PC-9 (cell line): Measurements from ENCODE around the gene TMEM88. TPM values are rescaled to one million over a fixed set of nuclear protein-coding genes. Genes with fewer than 3 reads are reported as not detected.

Source experiments
- BruUV-seq: library from RNA; stranded (reverse); fragments of 400-500 nt; replicated peaks from 2 replicates; lab custom pipeline; 2021; lab: Mats Ljungman, UMichigan
- CTCF ChIA-PET: fragments of 300-600 bp; sonication (Branson Sonifier 250); formaldehyde crosslinking; loops from one replicate; lab custom pipeline; 2022; ENCODE audit warnings: antibody characterized with exemption; lab: Charles Lee
- POLR2A ChIA-PET: fragments of 300-600 bp; sonication (Branson Sonifier 250); formaldehyde crosslinking; loops from one replicate; lab custom pipeline; 2022; ENCODE audit warnings: antibody characterized with exemption; ENCODE audit not compliant: unreplicated experiment; lab: Charles Lee
- DNase-seq, 2 experiments: peaks; one replicate each; pipeline versions ENCODE4 v3.0.0 to v3.0.0-alpha.2; 2015 to 2022; ENCODE audit warnings: mixed read lengths in 1 of 2
- H2AFZ ChIP-seq: fragments of 200-600 bp; sonication (generic); 2 replicates; pipeline ENCODE4 v1.8.1; 2017; ENCODE audit warnings: antibody characterized with exemption
- H3F3A ChIP-seq: fragments of 200-600 bp; sonication (generic); 2 replicates; pipeline ENCODE4 v1.8.1; 2017; ENCODE audit warnings: antibody characterized with exemption, mild to moderate bottlenecking, low read depth; ENCODE audit not compliant: insufficient read depth
- H3K27ac ChIP-seq: fragments of 200-600 bp; sonication (generic); 2 replicates; pipeline ENCODE4 v1.6.1; 2016; ENCODE audit warnings: mixed run types
- H3K27me3 ChIP-seq: fragments of 200-600 bp; sonication (generic); 2 replicates; pipeline ENCODE4 v1.6.1; 2016; ENCODE audit warnings: low read depth, mixed run types; ENCODE audit not compliant: insufficient read depth
- H3K36me3 ChIP-seq: fragments of 200-600 bp; sonication (generic); 2 replicates; pipeline ENCODE4 v1.6.1; 2016; ENCODE audit warnings: low read depth, mixed run types
- H3K4me1 ChIP-seq: fragments of 200-600 bp; sonication (generic); replicated peaks from 2 replicates; pipeline ENCODE4 v1.6.1; 2016; ENCODE audit warnings: mixed run types; ENCODE audit not compliant: insufficient read depth
- H3K4me2 ChIP-seq: fragments of 200-600 bp; sonication (generic); 2 replicates; pipeline ENCODE4 v1.6.1; 2017; ENCODE audit warnings: mixed run types
- H3K4me3 ChIP-seq: fragments of 200-600 bp; sonication (generic); 2 replicates; pipeline ENCODE4 v1.6.1; 2016; ENCODE audit warnings: mixed run types
- H3K79me2 ChIP-seq: fragments of 200-600 bp; sonication (generic); 2 replicates; pipeline ENCODE4 v1.6.1; 2017; ENCODE audit warnings: low read depth, mixed run types
- H3K9me2 ChIP-seq: fragments of 200-600 bp; sonication (generic); 2 replicates; pipeline ENCODE4 v1.8.1; 2017; ENCODE audit warnings: mild to moderate bottlenecking; ENCODE audit not compliant: insufficient read depth
- H3K9me3 ChIP-seq: fragments of 200-600 bp; sonication (generic); 2 replicates; pipeline ENCODE4 v1.8.1; 2016; ENCODE audit warnings: low read depth; ENCODE audit not compliant: insufficient read depth
- H4K20me1 ChIP-seq: fragments of 200-600 bp; sonication (generic); 2 replicates; pipeline ENCODE4 v1.8.1; 2017; ENCODE audit not compliant: insufficient read depth
- EZH2 ChIP-seq: fragments of 200-600 bp; sonication (generic); IDR thresholded peaks from 2 replicates; pipeline ENCODE4 v1.8.0; 2017; ENCODE audit warnings: antibody characterized with exemption, low read depth
- intact Hi-C: fragments of 100-400 bp; cut with micrococcal nuclease; formaldehyde crosslinking; loops from one replicate; pipeline ENCODE4 v1.10.0; 2022; ENCODE audit not compliant: unreplicated experiment
- total RNA-seq: library from RNA; stranded (reverse); gene quantifications from 2 replicates; pipeline ENCODE4 v1.2.3, GENCODE V29; 2021
- TF ChIP-seq, protein P1 (sequence below): fragments of 200-600 bp; sonication (generic); conservative IDR thresholded peaks from 2 replicates; pipeline ENCODE4 v1.6.1; 2017; ENCODE audit warnings: mixed run types, antibody characterized with exemption, mild to moderate bottlenecking, moderate library complexity

TMEM88 gene
- total RNA-seq, 1 experiment from 2014 or later = 3.1 TPM

DNA sequence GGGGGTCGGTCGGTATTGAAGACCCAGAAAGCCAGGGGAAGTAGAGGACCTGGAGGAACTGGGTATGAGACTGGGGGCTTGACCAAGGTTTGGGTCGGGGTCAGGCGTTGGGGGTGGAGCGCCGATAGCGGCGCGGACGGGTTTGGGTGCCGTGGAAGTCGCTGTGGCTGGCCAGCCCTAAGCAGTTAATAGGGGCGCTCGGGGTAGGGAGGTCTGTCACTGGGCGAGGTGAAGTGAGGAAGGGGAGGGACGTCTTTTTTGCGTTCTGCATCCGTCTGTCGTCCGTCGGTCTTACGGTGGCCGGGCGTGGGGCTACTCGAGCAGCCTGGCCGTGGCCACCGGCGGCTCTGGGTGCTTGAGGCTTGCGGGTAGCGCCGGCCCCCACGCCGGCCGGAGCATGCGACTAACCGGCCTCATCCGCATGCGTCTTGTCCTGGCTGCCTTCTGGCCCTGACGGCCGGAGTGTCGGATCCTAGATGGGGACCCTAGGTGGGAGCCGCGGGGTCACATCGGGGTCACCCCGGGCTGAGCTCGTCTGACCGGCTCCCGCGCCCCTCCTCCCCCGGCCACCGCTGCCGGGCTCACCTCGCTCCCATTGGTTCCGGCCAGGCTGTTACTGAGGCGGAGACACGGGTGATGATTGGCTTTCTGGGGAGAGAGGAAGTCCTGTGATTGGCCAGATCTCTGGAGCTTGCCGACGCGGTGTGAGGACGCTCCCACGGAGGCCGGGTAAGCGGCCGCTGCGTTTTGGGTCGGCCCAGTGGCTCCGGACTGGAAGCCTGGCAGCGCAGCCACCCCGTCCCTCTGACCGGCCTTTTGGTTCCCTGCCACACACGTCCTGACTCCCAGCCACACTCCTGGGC, 10.3 kb upstream of the TMEM88 start:
- H3F3A ChIP-seq = peaks cover 35% of the 10 kb centered on the region; the same call in 1 of the 2 replicates
- intact Hi-C loops = loop anchor here (1.0 to 5.0 kb wide), 5 partner anchors 8 to 582 kb away; partner anchors contain the start of genes CLDN7 and NAA38
- peak overlapping the region; percentile 97 for H3K4me2 ChIP-seq
- 0 out of 2 replicates have a peak overlapping the region, but pooled peaks have one; percentile 55 for H2AFZ ChIP-seq
- peak overlapping the region; percentile 93 for H3K4me3 ChIP-seq
- peak overlapping the region; percentile 92 for H3K27ac ChIP-seq
- CTCF ChIA-PET = interaction anchor here (0.5 to 1.1 kb wide), 3 partner anchors 12 to 78 kb away, joined by 3 to 7 read pairs (median 3); partner anchors contain the start of gene NAA38
- peak; percentile 78 to 93 for DNase-seq
- no peaks in the 10 kb centered on the region for H3K36me3 ChIP-seq
- TF ChIP-seq, protein P1, sequence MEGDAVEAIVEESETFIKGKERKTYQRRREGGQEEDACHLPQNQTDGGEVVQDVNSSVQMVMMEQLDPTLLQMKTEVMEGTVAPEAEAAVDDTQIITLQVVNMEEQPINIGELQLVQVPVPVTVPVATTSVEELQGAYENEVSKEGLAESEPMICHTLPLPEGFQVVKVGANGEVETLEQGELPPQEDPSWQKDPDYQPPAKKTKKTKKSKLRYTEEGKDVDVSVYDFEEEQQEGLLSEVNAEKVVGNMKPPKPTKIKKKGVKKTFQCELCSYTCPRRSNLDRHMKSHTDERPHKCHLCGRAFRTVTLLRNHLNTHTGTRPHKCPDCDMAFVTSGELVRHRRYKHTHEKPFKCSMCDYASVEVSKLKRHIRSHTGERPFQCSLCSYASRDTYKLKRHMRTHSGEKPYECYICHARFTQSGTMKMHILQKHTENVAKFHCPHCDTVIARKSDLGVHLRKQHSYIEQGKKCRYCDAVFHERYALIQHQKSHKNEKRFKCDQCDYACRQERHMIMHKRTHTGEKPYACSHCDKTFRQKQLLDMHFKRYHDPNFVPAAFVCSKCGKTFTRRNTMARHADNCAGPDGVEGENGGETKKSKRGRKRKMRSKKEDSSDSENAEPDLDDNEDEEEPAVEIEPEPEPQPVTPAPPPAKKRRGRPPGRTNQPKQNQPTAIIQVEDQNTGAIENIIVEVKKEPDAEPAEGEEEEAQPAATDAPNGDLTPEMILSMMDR = no peak
- TF ChIP-seq EZH2 = no peak
- POLR2A ChIA-PET = interaction anchor here (0.9 kb wide), 1 partner anchor 9 kb away, joined by 4 read pairs; no protein-coding TSS in a partner anchor
- H3K9me3 ChIP-seq = no peaks in the 10 kb centered on the region
- H4K20me1 ChIP-seq = peaks cover 10% of the 10 kb centered on the region
- H3K4me1 ChIP-seq = peaks cover 10% of the 10 kb centered on the region
- peaks cover 23% of the 10 kb centered on the region for H3K79me2 ChIP-seq
- no peaks in the 10 kb centered on the region for H3K27me3 ChIP-seq
- TSS peak; percentile 25 for BruUV-seq
- H3K9me2 ChIP-seq = no peaks in the 10 kb centered on the region

DNA sequence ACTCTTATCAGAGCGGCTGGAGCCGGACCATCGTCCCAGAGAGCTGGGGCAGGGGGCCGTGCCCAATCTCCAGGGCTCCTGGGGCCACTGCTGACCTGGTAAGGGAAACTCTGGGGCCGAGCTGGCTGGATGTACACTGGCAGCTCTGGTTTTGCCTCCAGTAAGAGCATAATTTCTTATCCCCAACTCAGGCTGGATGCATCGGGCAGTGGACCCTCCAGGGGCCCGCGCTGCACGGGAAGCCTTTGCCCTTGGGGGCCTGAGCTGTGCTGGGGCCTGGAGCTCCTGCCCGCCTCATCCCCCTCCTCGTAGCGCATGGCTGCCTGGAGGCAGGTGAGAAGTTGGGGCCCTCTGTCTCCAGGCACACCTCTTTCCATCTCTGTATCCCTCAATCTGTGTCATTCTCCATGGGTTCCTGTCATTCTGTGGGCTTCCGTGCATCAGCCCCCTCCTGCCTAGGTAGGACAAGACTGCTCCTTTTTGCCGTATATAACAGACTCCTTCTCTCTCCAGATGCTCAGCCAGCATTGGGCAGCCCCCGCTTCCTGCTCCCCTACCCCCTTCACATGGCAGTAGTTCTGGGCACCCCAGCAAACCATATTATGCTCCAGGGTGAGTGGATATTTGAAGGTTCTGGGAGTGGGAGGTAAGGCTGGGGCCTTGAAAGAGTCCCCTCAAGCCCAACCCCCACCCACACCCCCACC, 9.4 kb upstream of the TMEM88 start:
- intact Hi-C loops = no loop called here
- H2AFZ ChIP-seq = no peak overlapping the region
- no peak for TF ChIP-seq EZH2
- TF ChIP-seq, protein P1 = no peak
- H3K36me3 ChIP-seq = no peaks in the 10 kb centered on the region
- peaks cover 10% of the 10 kb centered on the region for H3K4me1 ChIP-seq
- no peak for DNase-seq
- peaks cover 29% of the 10 kb centered on the region; the same call in 1 of the 2 replicates for H3F3A ChIP-seq
- CTCF ChIA-PET = interaction anchor here (0.8 to 1.1 kb wide), 2 partner anchors 11 to 12 kb away, joined by 3 to 7 read pairs; partner anchors contain the start of gene NAA38
- peaks cover 23% of the 10 kb centered on the region for H3K79me2 ChIP-seq
- H4K20me1 ChIP-seq = peaks cover 10% of the 10 kb centered on the region
- H3K4me2 ChIP-seq = peak overlapping the region; percentile 97
- POLR2A ChIA-PET = no interaction called here
- no peaks in the 10 kb centered on the region for H3K27me3 ChIP-seq
- BruUV-seq = no TSS peak
- H3K9me3 ChIP-seq = no peaks in the 10 kb centered on the region
- no peak overlapping the region for H3K27ac ChIP-seq
- H3K9me2 ChIP-seq = no peaks in the 10 kb centered on the region
- H3K4me3 ChIP-seq = peak overlapping the region; percentile 93

DNA sequence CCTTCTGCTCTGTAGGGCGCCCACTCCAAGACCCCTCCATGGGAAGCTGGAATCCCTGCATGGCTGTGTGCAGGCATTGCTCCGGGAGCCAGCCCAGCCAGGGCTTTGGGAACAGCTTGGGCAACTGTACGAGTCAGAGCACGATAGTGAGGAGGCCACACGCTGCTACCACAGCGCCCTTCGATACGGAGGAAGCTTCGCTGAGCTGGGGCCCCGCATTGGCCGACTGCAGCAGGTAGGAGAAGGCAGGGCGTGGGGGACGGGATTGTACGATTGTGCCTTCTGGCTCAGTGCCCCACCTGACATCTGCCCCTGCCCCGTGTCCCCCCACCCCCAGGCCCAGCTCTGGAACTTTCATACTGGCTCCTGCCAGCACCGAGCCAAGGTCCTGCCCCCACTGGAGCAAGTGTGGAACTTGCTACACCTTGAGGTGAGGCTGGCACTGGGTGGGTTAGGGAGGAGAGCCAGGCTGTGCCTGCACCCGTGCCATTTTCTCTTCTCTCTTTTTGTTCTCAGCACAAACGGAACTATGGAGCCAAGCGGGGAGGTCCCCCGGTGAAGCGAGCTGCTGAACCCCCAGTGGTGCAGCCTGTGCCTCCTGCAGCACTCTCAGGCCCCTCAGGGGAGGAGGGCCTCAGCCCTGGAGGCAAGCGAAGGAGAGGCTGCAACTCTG, 8.7 kb upstream of the TMEM88 start:
- no peak for DNase-seq
- H3K4me1 ChIP-seq = peaks cover 8% of the 10 kb centered on the region
- H3K9me3 ChIP-seq = no peaks in the 10 kb centered on the region
- CTCF ChIA-PET = no interaction called here
- peaks cover 23% of the 10 kb centered on the region for H3K79me2 ChIP-seq
- POLR2A ChIA-PET = no interaction called here
- no peaks in the 10 kb centered on the region for H3K36me3 ChIP-seq
- H4K20me1 ChIP-seq = peaks cover 10% of the 10 kb centered on the region
- no peak overlapping the region for H2AFZ ChIP-seq
- H3K27me3 ChIP-seq = no peaks in the 10 kb centered on the region
- peaks cover 22% of the 10 kb centered on the region; the same call in 1 of the 2 replicates for H3F3A ChIP-seq
- BruUV-seq = no TSS peak
- no peak for TF ChIP-seq EZH2
- TF ChIP-seq, protein P1 = no peak
- no peak overlapping the region for H3K4me3 ChIP-seq
- intact Hi-C loops = no loop called here
- no peak overlapping the region for H3K4me2 ChIP-seq
- no peak overlapping the region for H3K27ac ChIP-seq
- no peaks in the 10 kb centered on the region for H3K9me2 ChIP-seq
